Glutamatergic neuron (in vitro differentiated cells): ENCODE results near the gene DUSP22. TPM values are rescaled to one million over a fixed set of nuclear protein-coding genes. Genes with fewer than 3 reads are reported as not detected.

ENCODE experiments used
- DNase-seq: peaks from one replicate; pipeline ENCODE4 v3.0.0; 2022
- H3K27ac Mint-ChIP-seq: one replicate; pipeline ENCODE4 v1.8.0; 2020; ENCODE audit warnings: mild to moderate bottlenecking, mixed read lengths, inconsistent platforms; ENCODE audit not compliant: unreplicated experiment
- H3K27me3 Mint-ChIP-seq: one replicate; pipeline ENCODE4 v1.8.0; 2020; ENCODE audit warnings: mild to moderate bottlenecking, moderate library complexity, mixed read lengths, inconsistent platforms; ENCODE audit not compliant: unreplicated experiment
- H3K36me3 Mint-ChIP-seq: one replicate; pipeline ENCODE4 v1.8.0; 2020; ENCODE audit warnings: mild to moderate bottlenecking, mixed read lengths, inconsistent platforms; ENCODE audit not compliant: unreplicated experiment
- H3K4me1 Mint-ChIP-seq: one replicate; pipeline ENCODE4 v1.8.0; 2020; ENCODE audit warnings: mild to moderate bottlenecking, low read depth, mixed read lengths, inconsistent platforms; ENCODE audit not compliant: unreplicated experiment
- H3K4me3 Mint-ChIP-seq: one replicate; pipeline ENCODE4 v1.8.0; 2020; ENCODE audit warnings: mild to moderate bottlenecking, mixed read lengths, inconsistent platforms; ENCODE audit not compliant: unreplicated experiment
- H3K9me3 Mint-ChIP-seq: one replicate; pipeline ENCODE4 v1.8.0; 2020; ENCODE audit warnings: mild to moderate bottlenecking, moderate library complexity, mixed read lengths, inconsistent platforms; ENCODE audit not compliant: unreplicated experiment
- total RNA-seq: library from RNA; stranded (reverse); fragmentation: NEBNext Ultra II Directional; extraction: Animal tissue kit (Norgen Biotek cat#: 25700); gene quantifications from one replicate; pipeline ENCODE4 v1.2.1, GENCODE V29; 2021; ENCODE audit not compliant: unreplicated experiment
- TF ChIP-seq, protein P1 (sequence below): fragments of 200-600 bp; sonication (generic); IDR thresholded peaks from one replicate; pipeline ENCODE4 v1.5.0; 2021; ENCODE audit not compliant: partially characterized antibody, unreplicated experiment

Gene DUSP22
- total RNA-seq, 1 donor from 2014 or later, result 40.4 TPM

DNA sequence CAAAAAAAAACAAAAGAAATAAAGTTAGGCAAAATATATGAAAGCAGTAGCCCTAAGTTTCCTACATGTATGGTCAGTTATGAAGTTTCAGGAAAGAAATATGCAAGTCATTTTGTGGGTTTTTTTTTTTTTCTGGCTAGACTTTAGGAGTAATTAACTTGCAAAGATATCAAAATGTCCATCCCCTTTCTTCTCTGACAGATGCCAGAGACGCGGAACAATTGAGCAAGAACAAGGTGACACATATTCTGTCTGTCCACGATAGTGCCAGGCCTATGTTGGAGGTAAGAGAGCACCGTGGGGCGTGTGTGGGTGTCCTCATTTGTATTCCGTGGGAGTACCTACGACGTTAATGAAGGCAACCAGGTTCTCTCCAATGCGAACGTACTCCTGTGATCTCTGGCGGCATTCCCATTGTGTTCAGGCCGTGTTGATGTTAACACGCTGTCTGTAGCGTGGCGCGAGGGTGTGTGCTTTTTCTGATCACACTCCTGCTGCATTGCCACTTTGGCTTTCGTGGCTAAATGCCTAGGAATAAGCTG lies 19.5 kb downstream of the DUSP22 start:
- peaks cover 3% of the 10 kb centered on the region for H3K27me3 Mint-ChIP-seq
- peaks cover 22% of the 10 kb centered on the region for H3K9me3 Mint-ChIP-seq
- peaks cover 5% of the 10 kb centered on the region for H3K36me3 Mint-ChIP-seq
- no peak overlapping the region for H3K27ac Mint-ChIP-seq
- TF ChIP-seq, protein P1, sequence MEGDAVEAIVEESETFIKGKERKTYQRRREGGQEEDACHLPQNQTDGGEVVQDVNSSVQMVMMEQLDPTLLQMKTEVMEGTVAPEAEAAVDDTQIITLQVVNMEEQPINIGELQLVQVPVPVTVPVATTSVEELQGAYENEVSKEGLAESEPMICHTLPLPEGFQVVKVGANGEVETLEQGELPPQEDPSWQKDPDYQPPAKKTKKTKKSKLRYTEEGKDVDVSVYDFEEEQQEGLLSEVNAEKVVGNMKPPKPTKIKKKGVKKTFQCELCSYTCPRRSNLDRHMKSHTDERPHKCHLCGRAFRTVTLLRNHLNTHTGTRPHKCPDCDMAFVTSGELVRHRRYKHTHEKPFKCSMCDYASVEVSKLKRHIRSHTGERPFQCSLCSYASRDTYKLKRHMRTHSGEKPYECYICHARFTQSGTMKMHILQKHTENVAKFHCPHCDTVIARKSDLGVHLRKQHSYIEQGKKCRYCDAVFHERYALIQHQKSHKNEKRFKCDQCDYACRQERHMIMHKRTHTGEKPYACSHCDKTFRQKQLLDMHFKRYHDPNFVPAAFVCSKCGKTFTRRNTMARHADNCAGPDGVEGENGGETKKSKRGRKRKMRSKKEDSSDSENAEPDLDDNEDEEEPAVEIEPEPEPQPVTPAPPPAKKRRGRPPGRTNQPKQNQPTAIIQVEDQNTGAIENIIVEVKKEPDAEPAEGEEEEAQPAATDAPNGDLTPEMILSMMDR, result no peak
- H3K4me1 Mint-ChIP-seq, result peaks cover 8% of the 10 kb centered on the region
- no peak for DNase-seq
- H3K4me3 Mint-ChIP-seq, result no peak overlapping the region

DNA sequence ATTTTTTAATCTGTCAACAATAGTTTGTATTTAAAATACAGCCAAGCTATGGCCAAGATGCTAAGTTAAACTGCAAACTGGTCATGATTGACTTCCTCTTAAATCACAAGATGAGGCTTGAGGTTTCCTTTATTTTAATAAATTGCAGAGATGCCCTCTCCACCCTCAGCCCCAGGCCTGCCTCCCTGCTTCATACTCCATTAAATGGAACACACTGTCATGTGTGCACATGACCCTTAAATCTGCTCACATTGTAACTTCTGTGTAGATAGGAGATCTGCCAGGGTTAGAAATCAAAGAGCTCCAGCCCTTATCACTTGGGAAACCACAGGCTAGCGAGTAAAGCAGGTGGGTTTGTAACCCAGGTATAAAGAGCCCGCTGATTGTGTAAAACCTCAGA lies 20.8 kb downstream of the DUSP22 start:
- peaks cover 3% of the 10 kb centered on the region for H3K27me3 Mint-ChIP-seq
- H3K4me3 Mint-ChIP-seq, result no peak overlapping the region
- H3K36me3 Mint-ChIP-seq, result peaks cover 11% of the 10 kb centered on the region
- H3K4me1 Mint-ChIP-seq, result peaks cover 8% of the 10 kb centered on the region
- no peak for DNase-seq
- TF ChIP-seq, protein P1, result no peak
- H3K27ac Mint-ChIP-seq, result no peak overlapping the region
- H3K9me3 Mint-ChIP-seq, result peaks cover 25% of the 10 kb centered on the region

DNA sequence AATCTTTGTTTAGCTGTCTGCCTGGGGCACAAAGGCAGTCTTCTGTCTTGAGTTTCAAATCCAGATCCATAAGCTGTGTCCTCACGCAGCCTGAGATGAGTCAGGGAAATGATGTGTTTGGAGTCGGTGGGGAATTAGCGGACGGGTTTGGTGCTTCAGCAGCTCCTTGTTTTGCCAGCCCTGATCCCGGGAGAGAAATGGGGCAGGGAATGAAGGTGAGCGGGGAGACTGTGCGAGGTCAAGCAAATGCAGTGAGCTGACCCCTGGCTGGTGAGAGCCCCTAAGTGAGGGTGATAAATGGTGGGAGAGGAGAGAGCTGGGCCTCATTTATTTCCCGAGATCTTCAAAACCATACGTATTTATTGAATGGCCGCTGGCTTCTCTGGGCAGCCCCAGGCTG lies 21.6 kb downstream of the DUSP22 start:
- DNase-seq, result no peak
- peaks cover 8% of the 10 kb centered on the region for H3K4me1 Mint-ChIP-seq
- TF ChIP-seq, protein P1, result no peak
- H3K4me3 Mint-ChIP-seq, result no peak overlapping the region
- H3K9me3 Mint-ChIP-seq, result peaks cover 25% of the 10 kb centered on the region
- H3K27me3 Mint-ChIP-seq, result peaks cover 3% of the 10 kb centered on the region
- no peak overlapping the region for H3K27ac Mint-ChIP-seq
- peaks cover 11% of the 10 kb centered on the region for H3K36me3 Mint-ChIP-seq

DNA sequence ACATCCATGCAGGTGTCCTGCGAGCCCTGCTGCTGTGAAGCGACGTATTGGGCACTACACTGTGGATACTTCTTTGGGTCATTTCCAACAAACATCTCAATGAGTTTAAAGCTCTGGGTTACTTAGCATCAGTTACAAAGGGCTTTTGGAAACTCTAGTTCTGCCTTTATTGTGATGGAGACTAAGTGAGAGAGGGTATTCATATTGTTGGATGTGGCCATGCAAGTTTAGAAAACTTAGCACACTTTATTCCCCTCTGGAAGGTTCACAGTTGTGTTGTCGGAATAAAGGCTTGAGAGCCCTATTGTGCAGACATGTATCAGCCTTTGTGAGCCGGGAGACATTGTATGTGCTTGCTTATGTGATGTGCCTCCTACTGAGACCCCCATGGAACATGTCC lies 22.1 kb downstream of the DUSP22 start:
- TF ChIP-seq, protein P1, result no peak
- Mint-ChIP-seq H3K4me1 (peaks cover 8% of the 10 kb centered on the region), H3K4me3 (no peak overlapping the region), H3K27ac (no peak overlapping the region), H3K9me3 (peaks cover 25% of the 10 kb centered on the region), H3K27me3 (peaks cover 3% of the 10 kb centered on the region), H3K36me3 (peaks cover 14% of the 10 kb centered on the region)
- no peak for DNase-seq

DNA sequence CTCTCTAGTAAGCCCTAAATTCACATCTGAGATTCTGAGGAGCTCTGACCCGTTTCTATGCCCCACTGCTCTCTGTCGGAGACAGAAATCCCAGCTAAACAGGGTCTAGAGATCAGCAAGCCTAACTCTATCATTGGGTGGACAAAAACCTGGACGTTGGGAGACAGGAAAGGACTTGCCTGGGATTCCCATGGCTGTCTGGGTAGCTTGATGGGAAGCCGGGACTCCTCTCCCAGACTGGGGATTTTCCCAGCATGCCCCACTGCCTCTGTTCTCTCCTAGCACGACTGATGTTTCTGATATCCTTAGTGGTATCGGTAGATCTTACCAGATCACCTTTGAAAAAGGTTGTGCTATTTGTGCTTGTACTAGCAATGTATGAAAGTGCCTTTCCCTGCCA lies 22.9 kb downstream of the DUSP22 start:
- Mint-ChIP-seq H3K9me3 (peaks cover 21% of the 10 kb centered on the region), H3K4me1 (peaks cover 8% of the 10 kb centered on the region), H3K27me3 (no peaks in the 10 kb centered on the region), H3K27ac (no peak overlapping the region), H3K4me3 (no peak overlapping the region), H3K36me3 (peaks cover 13% of the 10 kb centered on the region)
- TF ChIP-seq, protein P1, result no peak
- no peak for DNase-seq
